Uterus (tissue), 2 donors: ENCODE measurements around the gene DVL1.

Experiments used
- POLR2A ChIP-seq, 2 donors: fragments of 450-650 bp; IDR thresholded peaks; one replicate each; pipeline ENCODE4 v1.6.1; 2016; ENCODE audit warnings: antibody characterized with exemption in 2 of 2, mild to moderate bottlenecking in 1 of 2, moderate library complexity in 1 of 2
- TF ChIP-seq, protein P1 (sequence below), 4 experiments: fragments of 200-600 bp in 2 of 4; fragments of 450-650 bp in 2 of 4; sonication (generic) in 2 of 4; IDR thresholded peaks; one replicate each; pipeline ENCODE4 v1.5.1; 2016 to 2019; ENCODE audit warnings: antibody characterized with exemption in 4 of 4, mild to moderate bottlenecking in 2 of 4, moderate library complexity in 1 of 4

DNA sequence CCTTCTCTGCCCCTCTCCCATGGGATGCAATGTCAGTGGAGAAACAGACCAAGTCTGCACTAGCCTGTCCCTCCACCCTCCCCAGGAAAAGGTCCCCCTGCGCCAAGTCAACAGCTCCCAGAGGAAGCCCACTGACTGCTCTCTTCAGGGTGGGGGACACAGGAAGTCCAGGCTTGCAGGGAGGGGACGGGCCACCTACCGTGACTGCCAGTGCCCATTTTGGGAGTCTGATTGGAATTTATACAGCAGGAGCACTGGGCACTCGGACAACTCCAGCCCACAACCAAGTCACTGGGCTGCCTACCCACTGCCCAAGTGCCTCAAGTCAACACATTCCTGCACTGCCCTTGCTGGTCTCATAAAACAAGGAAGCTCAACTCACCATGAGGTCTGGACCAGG is 43.8 kb upstream of the DVL1 start:
- TF ChIP-seq POLR2A (IDR thresholded peaks at IDR 0.05), result no peak
- TF ChIP-seq, protein P1, sequence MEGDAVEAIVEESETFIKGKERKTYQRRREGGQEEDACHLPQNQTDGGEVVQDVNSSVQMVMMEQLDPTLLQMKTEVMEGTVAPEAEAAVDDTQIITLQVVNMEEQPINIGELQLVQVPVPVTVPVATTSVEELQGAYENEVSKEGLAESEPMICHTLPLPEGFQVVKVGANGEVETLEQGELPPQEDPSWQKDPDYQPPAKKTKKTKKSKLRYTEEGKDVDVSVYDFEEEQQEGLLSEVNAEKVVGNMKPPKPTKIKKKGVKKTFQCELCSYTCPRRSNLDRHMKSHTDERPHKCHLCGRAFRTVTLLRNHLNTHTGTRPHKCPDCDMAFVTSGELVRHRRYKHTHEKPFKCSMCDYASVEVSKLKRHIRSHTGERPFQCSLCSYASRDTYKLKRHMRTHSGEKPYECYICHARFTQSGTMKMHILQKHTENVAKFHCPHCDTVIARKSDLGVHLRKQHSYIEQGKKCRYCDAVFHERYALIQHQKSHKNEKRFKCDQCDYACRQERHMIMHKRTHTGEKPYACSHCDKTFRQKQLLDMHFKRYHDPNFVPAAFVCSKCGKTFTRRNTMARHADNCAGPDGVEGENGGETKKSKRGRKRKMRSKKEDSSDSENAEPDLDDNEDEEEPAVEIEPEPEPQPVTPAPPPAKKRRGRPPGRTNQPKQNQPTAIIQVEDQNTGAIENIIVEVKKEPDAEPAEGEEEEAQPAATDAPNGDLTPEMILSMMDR (IDR thresholded peaks at IDR 0.05), result no peak
